Umbilical cord (tissue), 2 donors: Measurements from ENCODE around the gene USP33. TPM values are rescaled to one million over a fixed set of nuclear protein-coding genes. Genes with fewer than 3 reads are reported as not detected.
"Not testable (repeated sequence)": the region's sequence is repeated elsewhere in the genome, so short reads cannot be mapped to it uniquely, and the experiment has no call there.

Experiments used
- DNase-seq: peaks from one replicate; pipeline ENCODE4 v3.0.0-alpha.2; 2015; ENCODE audit warnings: low spot score
- total RNA-seq: library from RNA; depleted of rRNA; stranded (reverse); fragments of >200 nt; gene quantifications from one replicate; pipeline ENCODE4 v1.2.3, GENCODE V29; 2014; ENCODE audit warnings: low replicate concordance; ENCODE audit not compliant: insufficient read depth

The USP33 gene
- 76.1 TPM for total RNA-seq

DNA sequence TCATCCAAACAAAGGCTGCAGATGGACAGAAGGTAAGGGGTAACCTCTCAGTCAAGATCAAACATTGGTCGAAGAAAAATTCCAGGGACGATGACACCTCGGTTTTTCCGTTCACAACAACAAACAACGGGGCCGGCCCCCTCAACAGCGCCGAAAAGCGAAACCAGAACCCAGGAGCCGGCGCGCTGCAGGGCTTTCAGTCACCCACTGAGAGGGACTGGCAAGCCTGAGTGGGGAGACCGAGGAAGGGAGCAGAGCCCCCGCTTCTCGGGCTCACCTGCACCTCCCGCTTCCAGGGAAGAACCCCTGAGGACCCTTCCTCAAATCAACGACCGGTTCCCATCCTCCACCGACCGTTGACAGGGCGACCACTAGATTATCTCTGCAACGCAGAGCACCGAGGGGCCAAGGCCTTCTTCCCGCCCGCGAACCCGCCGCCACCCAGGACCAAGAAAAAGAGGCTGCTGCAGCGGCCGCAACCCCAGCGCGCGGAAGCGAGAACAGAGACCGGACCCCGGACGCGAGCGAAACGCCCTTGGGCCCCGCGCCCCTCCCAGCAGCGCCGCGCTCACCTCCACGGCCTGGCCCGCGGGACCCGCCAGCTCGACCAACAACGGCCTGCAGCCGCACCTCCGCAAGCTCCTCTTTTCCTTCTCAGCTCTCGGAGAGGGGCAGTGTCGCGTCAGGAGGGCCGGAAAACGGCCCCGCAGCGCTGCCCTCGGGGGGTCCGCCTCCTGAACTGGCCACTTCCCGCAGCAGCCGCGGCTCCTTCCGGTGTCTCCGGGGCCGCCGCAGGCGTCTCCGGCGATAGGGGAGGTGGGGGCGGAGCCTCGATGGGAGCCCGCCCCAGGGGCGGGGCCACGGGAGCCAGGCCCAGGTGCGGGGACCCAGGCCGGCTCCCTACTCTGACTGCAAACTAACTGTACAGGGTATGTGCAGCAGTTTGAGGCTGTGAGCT is at the start of gene USP33:
TSS of gene USP33 (minus strand) at position 782 of the 958 bp plus-strand sequence. CDS start 18,155 bp downstream, outside the sequence.
- peak; percentile 91 for DNase-seq

- DNase-seq, result no peak
Measured at GRCh38 chr1:77803371-77803770, 43.7 kb upstream of the USP33 start.

- DNase-seq, result no peak
Measured at GRCh38 chr1:77802026-77802425, 42.4 kb upstream of the USP33 start.

GRCh38 chr1:77797991-77798390 is 38.3 kb upstream of the USP33 start:
- no peak for DNase-seq

DNA sequence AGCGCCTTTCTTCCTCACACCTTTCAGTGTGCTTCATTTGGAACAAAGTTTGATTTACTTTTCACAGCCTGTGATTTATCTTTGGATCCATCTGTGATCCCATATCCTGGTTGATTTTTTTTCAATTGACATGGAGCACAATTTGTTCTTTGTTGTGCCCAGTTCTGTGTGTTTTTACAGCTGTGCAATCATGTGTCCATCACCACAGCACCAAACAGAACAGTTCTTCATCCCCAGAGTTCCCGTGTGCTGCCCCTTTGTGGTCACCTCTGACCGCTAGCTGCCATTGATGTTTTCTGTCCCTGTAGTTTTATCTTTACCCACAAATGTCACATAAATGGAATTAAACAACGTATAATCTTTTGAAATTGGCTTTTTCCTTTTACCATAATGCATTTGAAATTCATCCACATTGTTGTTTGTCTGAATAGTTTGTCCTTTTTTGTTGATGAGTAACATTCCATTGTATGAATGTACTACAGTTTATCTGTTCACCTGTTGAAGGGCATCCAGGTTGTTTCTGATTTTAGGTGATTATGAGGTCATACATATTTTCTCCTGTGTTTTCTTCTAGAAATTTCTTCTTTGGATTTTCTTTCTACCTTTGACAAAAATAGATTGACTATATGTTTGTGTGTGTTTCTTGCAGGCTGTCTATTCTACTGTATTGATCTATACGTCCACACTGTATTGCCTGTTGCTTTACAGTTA is 37.2 kb upstream of the USP33 start:
- no peak for DNase-seq

GRCh38 chr1:77794550-77794949 is 34.9 kb upstream of the USP33 start:
- DNase-seq, result no peak

DNA sequence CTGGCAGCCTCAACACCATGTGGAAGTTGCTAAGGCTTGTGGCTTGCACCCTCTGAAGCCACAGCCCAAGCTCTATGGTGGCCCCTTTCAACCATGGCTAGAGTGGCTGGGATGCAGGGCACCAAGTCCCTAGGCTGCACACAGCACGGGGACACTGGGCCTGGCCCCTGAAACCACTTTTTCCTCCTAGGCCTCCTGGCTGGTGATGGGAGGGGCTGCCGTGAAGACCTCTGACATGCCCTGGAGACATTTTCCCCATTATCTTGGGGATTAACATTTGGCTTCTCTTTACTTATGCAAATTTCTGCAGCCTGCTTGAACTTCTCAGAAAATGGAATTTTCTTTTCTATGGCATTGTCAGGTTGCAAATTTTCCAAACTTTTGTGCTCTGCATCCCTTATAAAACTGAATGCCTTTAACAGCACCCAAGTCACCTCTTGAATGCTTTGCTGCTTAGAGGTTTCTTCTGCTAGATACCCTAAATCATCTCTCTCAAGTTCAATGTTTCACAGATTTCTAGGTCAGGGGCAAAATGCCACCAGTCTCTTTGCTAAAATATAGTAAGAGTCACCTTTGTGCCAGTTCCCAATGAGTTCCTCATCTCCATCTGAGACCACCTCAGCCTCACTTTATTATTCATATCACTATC is 26.6 kb upstream of the USP33 start:
- DNase-seq, result not testable (repeated sequence)

DNA sequence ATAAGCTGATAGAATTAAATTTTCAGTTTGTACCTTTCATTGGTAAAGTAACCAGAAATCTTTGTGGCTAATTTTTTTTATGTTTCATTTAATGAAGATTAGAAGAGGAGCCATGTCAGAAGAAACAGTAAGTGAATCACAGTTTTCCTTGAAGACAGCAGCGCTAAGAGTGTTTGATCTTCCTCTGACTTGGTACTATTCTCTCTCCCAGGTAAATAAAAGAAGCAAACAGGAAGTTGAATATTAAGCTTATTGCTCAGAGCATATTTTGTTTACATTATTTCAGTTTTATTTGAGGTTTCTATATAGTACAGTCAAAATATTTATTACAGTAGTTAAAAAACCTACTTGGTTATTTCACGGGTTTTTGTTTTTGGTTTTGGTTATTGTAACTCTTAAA is 23.5 kb upstream of the USP33 start:
- no peak for DNase-seq

DNA sequence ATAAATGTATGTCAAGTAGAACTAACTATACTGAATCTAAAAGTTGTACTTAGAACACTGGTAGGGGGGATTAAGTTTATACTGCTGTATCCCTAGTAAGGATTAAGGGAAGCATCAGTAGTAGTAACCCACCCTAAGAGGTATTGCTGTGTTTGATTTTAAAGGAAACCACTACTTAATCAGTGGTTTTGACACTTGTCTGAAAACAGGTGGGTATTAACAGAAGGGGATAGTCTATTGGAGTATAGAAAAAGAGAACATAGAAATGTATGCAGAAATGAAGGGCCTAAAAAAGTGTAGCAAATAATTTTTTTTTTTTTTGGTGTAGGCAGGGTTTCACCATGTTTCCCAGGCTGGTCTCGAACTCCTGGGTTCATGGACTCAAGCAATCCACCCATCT is 22.0 kb upstream of the USP33 start:
- DNase-seq, result no peak

DNA sequence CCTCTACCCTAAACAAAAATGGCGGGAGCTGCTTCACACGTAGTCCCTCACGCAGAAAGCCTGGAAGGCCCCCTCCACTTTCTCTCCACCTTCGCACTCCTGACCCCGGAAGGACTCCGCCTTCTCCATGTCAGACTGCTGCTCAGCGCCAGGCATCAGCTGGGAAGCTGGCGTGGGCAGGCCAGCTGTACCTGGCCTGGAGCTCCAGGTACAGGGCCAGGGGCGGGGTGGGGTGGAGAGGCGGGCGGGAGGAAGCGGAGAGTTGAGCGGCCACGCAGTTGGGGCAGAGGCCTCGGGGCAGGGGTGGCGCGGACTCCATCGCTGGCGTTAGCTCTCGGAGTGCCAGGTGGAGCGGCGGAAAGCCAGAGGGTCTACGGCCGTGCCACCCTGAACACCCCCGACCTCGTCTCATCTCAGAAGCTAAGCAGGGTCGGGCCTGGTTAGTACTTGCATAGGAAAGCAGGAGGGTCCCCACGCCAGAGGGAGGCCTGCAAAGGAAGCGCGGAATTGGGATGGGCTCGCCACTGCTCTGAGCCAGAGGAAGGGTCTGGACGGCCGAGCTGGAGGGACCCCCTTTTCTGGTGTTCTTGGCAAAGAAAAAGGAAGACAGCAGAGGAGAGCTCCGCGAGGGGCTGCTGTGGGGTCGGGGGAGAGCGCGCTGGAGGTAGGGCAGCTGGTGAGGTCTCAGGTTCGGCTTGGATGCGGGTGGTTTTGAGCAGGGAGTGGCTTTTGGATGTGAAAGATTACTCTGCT is 20.1 kb upstream of the USP33 start, which contains the start of gene MIGA1:
TSS of gene MIGA1 (plus strand) at position 121 of the 753 bp plus-strand sequence. CDS start 3,604 bp downstream, outside the sequence.
- peak; percentile 96 for DNase-seq

- no peak for DNase-seq
Measured at GRCh38 chr1:77776007-77776700, 16.5 kb upstream of the USP33 start.

DNA sequence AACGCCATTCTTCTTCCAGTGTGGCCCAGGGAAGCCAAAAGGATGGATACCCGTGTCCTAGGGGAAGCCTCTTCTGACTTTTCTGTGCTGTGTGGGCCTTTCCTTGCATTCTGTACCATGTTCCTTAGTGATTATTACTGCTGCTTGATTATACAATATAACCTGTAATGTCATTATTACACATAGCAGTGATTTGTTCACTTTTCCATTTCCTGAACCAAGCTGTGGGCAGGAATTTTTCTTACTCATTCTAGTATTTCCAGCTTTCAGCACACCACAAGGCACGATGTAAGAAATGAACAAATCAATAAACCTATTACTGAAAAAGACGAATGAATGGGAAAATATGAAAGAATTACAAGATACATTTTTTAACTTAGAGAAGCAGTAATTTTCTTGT is 8.4 kb upstream of the USP33 start:
- DNase-seq, result no peak

GRCh38 chr1:77762072-77762476 is 2.4 kb upstream of the USP33 start:
- DNase-seq, result no peak

GRCh38 chr1:77757603-77758002 is 2.0 kb downstream of the USP33 start:
- peak; percentile 84 for DNase-seq

DNA sequence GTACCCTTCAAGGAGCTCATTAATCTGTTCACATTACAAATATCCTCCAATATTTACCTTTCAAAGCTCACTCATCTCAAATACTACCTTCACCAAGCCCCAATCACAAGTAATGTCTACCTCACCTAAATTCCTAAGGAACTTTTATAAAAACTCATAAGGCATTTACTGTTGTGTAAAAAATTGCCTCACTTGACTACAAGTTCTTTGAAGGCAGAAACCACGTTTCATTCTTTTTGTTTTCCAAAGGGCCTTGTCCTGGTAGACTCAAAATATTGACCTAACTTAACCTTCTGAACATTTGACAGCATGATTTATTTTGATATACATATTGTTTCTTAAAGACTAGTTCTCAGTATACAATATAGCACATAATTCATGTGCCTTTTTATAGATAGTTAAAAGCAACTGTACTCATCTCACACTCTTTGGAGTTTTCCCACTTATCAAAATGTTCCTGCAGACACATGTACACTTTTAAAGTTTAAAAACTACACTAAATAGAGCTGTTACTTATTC is 2.5 kb downstream of the USP33 start:
- DNase-seq, result no peak

DNA sequence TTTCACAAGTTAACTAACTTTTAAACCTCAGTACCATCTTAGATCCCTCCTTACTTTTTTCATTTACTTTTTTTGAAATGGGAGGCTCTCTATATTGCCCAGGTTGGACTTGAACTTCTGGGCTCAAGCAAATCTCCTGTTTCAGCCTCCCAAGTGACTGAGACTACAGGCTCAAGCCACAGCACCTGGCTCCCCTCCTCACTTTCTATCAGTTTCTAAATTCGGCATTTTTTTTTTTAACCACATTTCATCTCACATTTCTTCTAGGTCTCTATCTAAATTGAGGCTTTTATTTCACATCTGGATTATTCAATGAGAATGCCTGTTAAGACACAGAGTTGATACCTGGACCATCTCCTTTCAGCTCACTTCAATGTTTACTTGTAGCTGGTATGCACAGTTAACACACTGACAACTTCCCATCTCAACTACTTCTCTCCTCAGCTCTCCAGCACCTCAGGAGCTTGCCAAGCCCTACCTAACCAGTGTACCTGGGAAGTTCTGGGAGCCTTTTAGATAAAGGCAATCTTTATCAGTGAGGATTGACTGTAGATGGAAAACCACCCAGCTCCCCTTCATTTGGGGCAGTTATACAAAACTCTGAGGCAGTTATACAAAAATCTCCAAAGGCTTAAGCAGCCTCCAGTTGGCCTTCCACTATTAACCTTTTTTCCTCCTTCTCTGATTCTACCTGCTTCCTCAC is 3.4 kb downstream of the USP33 start:
- DNase-seq, result no peak

GRCh38 chr1:77749489-77749888 is 10.2 kb downstream of the USP33 start:
- not testable (repeated sequence) for DNase-seq

DNA sequence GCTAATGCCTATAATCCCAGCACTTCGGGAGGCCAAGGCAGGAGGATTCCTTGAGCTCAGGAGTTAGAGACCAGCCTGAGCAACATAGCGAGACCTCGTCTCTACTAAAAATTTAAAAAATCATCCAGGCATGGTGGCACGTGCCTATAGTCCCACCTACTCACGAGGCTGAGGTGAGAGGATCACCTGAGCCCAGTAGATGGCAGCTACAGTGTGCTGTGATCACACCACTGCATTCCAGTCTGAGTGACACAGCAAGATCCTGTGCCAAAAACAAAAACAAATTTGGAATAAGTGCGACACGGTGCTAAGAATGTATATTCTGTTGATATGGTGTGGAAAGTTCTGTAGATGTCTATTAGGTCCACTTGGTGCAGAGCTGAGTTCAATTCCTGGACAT is 15.1 kb downstream of the USP33 start:
- no peak for DNase-seq

DNA sequence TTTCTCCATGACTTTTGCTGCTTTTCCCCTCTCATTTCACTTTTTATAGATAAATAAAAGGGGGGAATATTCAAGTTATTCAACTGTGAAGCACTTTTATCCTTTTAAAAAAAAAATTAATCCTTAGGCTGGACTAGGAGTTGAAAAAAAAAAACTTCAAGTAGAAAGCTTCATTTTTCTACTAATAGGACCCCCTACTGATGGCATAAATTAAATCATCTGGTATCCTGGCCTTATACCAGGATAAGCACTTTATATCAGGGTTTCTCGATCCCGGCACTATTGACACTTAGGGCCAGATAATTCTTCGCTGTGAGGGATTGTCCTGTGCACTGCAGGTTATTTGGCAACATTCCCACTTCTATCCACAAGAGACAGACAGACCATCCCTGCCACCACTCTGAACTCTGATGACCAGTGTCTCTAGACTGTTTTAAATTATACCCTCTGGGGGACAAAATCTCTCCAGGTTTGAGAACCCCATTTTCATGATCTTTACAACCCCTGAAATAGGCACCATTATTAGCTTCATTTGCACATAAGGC is 17.6 kb downstream of the USP33 start:
- DNase-seq, result no peak
